RWPE1 (cell line): ENCODE results near the gene MTSS2.

Experiments used
- CTCF ChIA-PET: fragments of 350-600 bp; sonication (Branson Sonifier 250); formaldehyde crosslinking; extraction: SDS; loops from one replicate; lab custom pipeline; 2021; lab: Yijun Ruan, JAX
- POLR2A ChIA-PET: fragments of 400-600 bp; formaldehyde crosslinking; extraction: SDS; loops from one replicate; lab custom pipeline; 2020; ENCODE audit warnings: antibody characterized with exemption; ENCODE audit not compliant: low non-redundant PET; lab: Yijun Ruan, JAX
- DNase-seq: peaks from one replicate; pipeline ENCODE4 v3.0.0; 2012; ENCODE audit warnings: low spot score
- H3K27ac ChIP-seq: fragments of 450-650 bp; 2 replicates; pipeline ENCODE4 v1.5.1; 2017
- TF ChIP-seq, protein P1 (sequence below): fragments of 450-650 bp; conservative IDR thresholded peaks from 2 replicates; pipeline ENCODE4 v1.5.1; 2017; ENCODE audit warnings: low read depth, mild to moderate bottlenecking

The MTSS2 gene

DNA sequence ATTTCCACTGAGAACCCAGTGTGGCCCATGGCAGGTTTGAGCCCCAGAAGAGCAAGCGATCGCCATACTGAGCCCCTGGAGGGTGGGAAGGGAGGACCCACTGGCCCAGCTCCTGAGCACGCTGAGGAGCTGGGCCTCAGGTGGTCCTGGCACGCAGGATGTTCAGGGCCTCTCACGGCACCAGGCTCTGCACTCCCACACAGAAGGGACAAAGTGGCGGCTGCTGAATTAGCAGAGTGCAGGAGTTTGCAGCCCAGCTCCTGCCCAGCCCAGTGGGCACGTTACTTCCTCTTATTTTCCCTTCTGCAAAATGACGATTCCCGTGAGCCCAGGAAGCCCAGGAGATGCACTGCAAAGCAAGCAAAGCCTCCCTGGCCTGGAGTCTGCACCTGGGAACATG is 42.3 kb upstream of the MTSS2 start:
- no peak overlapping the region for H3K27ac ChIP-seq
- no peak for DNase-seq
- TF ChIP-seq, protein P1, sequence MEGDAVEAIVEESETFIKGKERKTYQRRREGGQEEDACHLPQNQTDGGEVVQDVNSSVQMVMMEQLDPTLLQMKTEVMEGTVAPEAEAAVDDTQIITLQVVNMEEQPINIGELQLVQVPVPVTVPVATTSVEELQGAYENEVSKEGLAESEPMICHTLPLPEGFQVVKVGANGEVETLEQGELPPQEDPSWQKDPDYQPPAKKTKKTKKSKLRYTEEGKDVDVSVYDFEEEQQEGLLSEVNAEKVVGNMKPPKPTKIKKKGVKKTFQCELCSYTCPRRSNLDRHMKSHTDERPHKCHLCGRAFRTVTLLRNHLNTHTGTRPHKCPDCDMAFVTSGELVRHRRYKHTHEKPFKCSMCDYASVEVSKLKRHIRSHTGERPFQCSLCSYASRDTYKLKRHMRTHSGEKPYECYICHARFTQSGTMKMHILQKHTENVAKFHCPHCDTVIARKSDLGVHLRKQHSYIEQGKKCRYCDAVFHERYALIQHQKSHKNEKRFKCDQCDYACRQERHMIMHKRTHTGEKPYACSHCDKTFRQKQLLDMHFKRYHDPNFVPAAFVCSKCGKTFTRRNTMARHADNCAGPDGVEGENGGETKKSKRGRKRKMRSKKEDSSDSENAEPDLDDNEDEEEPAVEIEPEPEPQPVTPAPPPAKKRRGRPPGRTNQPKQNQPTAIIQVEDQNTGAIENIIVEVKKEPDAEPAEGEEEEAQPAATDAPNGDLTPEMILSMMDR = no peak
- CTCF ChIA-PET = interaction anchor here (1.4 kb wide), 1 partner anchor 9 kb away, joined by 3 read pairs; no protein-coding TSS in a partner anchor
- POLR2A ChIA-PET = no interaction called here

DNA sequence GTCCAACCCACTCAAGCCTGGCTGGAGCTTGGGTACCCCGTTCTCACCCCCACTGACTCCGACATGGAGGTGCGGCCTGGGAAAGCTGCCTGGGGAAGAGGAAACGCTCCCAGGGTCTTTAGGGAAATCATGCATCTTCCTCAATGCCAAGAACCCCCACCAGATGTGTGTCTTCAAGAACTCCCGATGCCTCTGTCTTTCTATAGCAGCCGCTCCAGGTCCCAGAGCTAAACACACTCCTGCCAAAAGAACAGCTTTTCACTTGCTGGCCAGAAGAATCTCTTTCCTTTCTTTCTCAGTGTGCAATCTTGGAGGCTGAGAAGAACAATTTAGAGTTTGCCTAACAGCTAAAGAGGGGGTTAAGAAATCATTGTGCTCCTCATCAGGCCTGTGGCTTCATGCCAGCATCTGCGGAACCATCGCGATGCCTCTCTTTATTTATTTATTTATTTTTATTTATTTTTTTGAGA is 41.1 kb upstream of the MTSS2 start:
- ChIA-PET POLR2A (no interaction called here), CTCF (no interaction called here)
- DNase-seq = no peak
- TF ChIP-seq, protein P1 = no peak
- H3K27ac ChIP-seq = peak overlapping the region; percentile 22

DNA sequence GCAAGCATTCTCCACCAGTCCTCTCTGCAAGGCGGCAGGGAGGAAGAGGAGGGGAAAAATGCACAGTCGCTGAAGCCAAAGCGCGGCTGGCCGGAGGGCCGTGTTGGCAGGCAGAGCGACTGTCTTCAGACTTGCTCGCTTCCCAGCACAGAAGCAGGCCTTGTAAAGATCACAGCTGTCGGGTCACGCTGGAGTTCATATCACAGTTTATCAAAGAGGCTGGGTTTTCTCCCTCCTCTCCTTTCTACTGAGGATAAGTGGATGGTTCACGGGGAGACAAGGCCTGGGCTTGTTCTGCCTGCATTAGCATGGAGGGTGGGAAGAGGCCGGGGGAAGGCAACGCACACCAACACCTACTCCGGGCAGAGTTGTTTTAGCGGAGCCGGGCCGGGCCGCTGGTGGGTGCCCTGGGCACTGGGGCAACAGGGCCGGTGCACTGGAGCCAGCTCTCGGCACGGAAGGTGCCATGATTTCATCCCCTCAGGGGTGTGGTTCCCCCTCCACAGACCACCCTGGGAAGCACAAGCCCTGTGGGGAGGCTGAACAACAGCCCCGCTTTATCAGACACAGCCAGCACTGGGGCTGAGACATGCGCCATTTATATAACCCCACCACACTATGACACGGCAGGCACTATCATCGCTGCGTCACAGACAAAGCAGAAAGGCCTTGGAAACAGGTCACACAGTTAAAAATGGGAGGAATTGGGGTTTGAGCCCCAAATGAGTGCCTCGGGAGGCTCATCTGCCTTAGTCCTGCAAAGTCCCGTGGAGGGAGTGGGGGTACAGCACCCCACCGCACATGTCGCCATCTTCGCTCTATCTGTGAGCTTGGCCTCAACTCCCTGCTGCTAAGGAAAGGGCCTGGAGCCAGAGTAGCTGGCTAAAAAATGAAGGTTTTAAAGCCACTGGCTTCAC is 40.3 kb upstream of the MTSS2 start:
- no peak for DNase-seq
- H3K27ac ChIP-seq = peak overlapping the region; percentile 22
- ChIA-PET CTCF (no interaction called here), POLR2A (no interaction called here)
- TF ChIP-seq, protein P1 = no peak

DNA sequence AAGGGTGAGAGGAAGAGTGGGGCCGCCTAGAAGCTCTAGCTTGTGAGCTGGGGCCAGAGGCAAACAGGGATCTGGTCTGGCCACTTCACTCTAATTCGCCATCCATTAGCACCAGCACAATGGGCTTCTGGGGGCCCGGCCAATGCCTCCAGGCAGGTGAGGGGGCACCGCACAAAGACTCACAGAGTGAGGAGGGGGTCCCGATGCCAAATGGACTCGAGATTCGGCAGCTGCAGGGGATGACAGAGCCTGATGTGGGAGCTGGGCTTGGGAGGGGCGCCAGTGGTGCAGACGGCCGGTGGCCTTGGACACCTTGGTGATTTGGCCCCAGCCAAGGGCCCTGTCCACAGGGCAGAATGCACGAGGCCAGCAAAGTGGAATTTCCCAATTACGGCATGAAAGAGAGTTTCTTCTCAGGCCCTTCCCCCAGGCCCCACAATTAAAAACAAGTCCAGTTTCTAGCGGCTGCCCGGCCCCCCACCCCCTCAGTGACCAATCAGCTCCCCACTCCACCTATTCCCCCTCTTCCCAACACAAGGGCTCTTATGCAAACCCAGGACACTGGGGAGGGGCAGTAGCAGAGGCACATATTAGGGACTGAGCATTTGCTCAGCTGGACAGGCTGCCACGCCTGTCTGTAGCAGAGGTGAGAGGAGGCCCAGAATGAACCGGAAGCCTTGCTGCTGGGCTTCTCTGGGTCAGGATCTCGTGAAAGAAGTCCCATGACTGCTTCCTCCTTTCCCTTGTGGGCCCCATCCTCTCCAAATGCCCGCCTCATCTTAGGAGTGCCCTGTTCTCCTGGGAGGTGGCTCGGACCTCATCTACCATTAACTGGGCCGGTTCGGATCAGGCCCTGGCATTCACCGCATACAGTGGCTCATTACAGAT is 39.4 kb upstream of the MTSS2 start:
- ChIA-PET CTCF (no interaction called here), POLR2A (no interaction called here)
- DNase-seq = no peak
- TF ChIP-seq, protein P1 = no peak
- peak overlapping the region; percentile 22 for H3K27ac ChIP-seq

DNA sequence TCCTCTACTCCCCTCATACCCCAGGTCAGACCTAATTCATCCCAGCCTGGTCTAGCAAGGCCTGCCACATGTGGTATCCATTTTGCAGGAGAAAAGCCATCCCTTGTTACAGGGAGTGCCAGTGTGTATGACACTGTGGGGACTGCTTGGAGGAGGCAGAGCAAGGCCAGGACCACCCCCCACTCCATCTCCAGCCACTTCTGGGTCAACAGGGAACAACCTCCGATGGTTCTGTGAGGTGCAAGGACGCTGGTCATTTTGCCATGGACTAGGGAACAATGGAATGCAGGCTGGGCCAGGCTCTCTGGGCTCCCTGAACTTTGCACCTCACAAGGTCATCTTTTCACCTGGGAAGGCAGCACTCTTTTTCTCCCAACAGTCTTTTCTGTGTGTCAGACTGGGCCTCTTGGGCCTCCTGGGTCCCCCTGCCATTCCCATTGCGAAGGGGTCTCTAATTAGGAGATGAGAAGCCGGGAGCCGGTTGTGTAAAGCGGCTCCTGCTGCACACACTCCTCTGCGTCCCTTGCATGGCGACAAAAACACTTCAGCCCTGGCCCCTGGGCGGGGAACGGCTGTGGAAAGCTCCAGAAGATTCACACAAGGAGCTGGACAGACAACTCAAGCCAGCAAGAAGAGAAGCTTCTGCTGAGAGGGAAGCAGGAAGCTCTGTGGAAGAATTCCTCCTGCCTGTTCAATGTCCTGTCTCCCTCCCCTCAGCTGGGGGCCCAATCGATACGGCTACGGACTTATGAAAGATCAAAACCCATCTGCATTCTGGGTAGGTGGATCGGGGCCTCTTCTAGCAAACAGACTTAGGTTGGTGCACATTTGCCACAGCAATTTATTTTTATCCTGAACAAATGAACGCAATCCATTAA is 38.5 kb upstream of the MTSS2 start:
- POLR2A ChIA-PET = no interaction called here
- DNase-seq = no peak
- TF ChIP-seq, protein P1 = no peak
- H3K27ac ChIP-seq = peak overlapping the region; percentile 22
- CTCF ChIA-PET = no interaction called here

DNA sequence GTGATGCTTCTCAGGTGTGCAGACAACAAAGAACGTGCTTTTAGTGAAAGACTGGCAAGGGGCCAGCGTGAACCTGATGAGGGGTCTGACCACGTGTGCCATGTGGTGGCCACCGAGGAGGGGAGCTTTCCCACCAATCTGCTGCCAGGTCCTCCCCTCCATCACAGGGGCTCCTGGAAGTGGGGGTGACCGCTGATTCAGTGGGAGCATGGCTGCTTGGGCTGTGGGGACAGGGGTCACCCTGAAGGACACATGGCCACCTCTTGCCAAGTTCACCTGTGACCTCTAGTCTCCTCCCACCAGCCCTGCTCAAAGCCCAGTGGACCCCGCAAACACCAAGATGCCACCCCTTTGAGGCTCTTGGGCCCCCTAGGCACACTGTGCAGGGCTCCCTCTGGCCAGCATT is 37.9 kb upstream of the MTSS2 start:
- TF ChIP-seq, protein P1 = no peak
- DNase-seq = no peak
- no peak overlapping the region for H3K27ac ChIP-seq
- ChIA-PET CTCF (no interaction called here), POLR2A (no interaction called here)
